Endothelial cell of umbilical vein (primary cell): ENCODE data around the gene FAM13B. TPM values are rescaled to one million over a fixed set of nuclear protein-coding genes. Genes with fewer than 3 reads are reported as not detected.

ENCODE experiments used
- BruUV-seq: library from RNA; stranded (reverse); fragments of 400-500 nt; replicated peaks from 2 replicates; lab custom pipeline; 2021; lab: Mats Ljungman, UMichigan
- CTCF ChIA-PET: fragments of 300-600, 350-600 bp; sonication (Branson Sonifier 250); formaldehyde crosslinking; loops from one replicate; lab custom pipeline; 2021; ENCODE audit warnings: antibody characterized with exemption, inconsistent platforms; lab: Charles Lee
- POLR2A ChIA-PET: fragments of 300-600, 350-600 bp; sonication (Branson Sonifier 250); formaldehyde crosslinking; loops from one replicate; lab custom pipeline; 2021; ENCODE audit warnings: antibody characterized with exemption, inconsistent platforms; lab: Charles Lee
- DNase-seq: peaks from one replicate; pipeline ENCODE4 v3.0.0-alpha.2; 2011; ENCODE audit warnings: low read depth, low spot score
- FAIRE-seq: peaks from 2 replicates; lab custom pipeline; 2011; peaks lifted over from hg19 to GRCh38; lab: Jason Lieb, UNC
- H2AFZ ChIP-seq: 2 replicates; pipeline ENCODE4 v1.6.0; 2012; ENCODE audit warnings: low read depth, low read length, control low read depth, inconsistent platforms
- H3K27ac ChIP-seq: 2 replicates; pipeline ENCODE4 v1.5.1; 2011; ENCODE audit warnings: low read depth, mild to moderate bottlenecking, control low read depth, low read length, moderate library complexity; ENCODE audit not compliant: insufficient read depth
- H3K27me3 ChIP-seq, 2 experiments: 2 replicates each; pipeline versions ENCODE4 v1.6.0 to v1.6.1; 2011; ENCODE audit warnings: low read length in 2 of 2, mixed read lengths in 1 of 2; ENCODE audit not compliant: control insufficient read depth in 2 of 2, insufficient read depth in 2 of 2
- H3K36me3 ChIP-seq, 2 experiments: 2 replicates in 1 of 2; 3 replicates in 1 of 2; pipeline ENCODE4 v1.5.1; 2011; ENCODE audit warnings: low read length in 2 of 2, mild to moderate bottlenecking in 1 of 2, moderate library complexity in 1 of 2; ENCODE audit not compliant: control insufficient read depth in 2 of 2, insufficient read depth in 2 of 2; ENCODE audit errors: extremely low read depth in 1 of 2
- H3K4me1 ChIP-seq: 3 replicates; pipeline ENCODE4 v1.5.1; 2011; ENCODE audit warnings: mild to moderate bottlenecking, low read length; ENCODE audit not compliant: control insufficient read depth, insufficient read depth; ENCODE audit errors: extremely low read depth
- H3K4me2 ChIP-seq: 2 replicates; pipeline ENCODE4 v1.6.1; 2011; ENCODE audit warnings: low read length, control low read depth, mixed read lengths; ENCODE audit not compliant: insufficient read depth
- H3K4me3 ChIP-seq, 3 experiments: fragments of 200-600 bp in 1 of 3; sonication (generic), shearing (Covaris generic) in 1 of 3; replicated peaks in 1 of 3; 2 replicates each; pipeline ENCODE4 v1.5.1; 2011 to 2016; ENCODE audit warnings: control low read depth in 3 of 3, low read length in 3 of 3, mild to moderate bottlenecking in 2 of 3, inconsistent platforms in 1 of 3, low read depth in 1 of 3, moderate library complexity in 1 of 3; ENCODE audit not compliant: insufficient read depth in 1 of 3
- H3K79me2 ChIP-seq: 2 replicates; pipeline ENCODE4 v1.6.0; 2012; ENCODE audit warnings: low read length, inconsistent platforms; ENCODE audit not compliant: control insufficient read depth, insufficient read depth
- H3K9ac ChIP-seq: replicated peaks from 2 replicates; pipeline ENCODE3; 2011; ENCODE audit warnings: low read length, control low read depth; ENCODE audit not compliant: insufficient read depth; ENCODE audit errors: extremely low read depth
- H3K9me1 ChIP-seq: replicated peaks from 3 replicates; pipeline ENCODE4 v1.6.0; 2011; ENCODE audit warnings: mild to moderate bottlenecking, low read length; ENCODE audit not compliant: control insufficient read depth, insufficient read depth; ENCODE audit errors: extremely low read depth
- H3K9me3 ChIP-seq: replicated peaks from 2 replicates; pipeline ENCODE4 v1.5.1; 2012; ENCODE audit warnings: low read length, inconsistent platforms; ENCODE audit not compliant: control insufficient read depth, insufficient read depth
- H4K20me1 ChIP-seq: replicated peaks from 2 replicates; pipeline ENCODE3; 2011; ENCODE audit warnings: mild to moderate bottlenecking, low read length; ENCODE audit not compliant: control insufficient read depth, insufficient read depth; ENCODE audit errors: extremely low read depth
- CTCF ChIP-seq, 2 donors: IDR thresholded peaks; 1 replicate in 1 of 2; 2 replicates in 1 of 2; pipeline ENCODE4 v1.5.1; 2011; ENCODE audit warnings: low read length in 2 of 2, mild to moderate bottlenecking in 2 of 2, moderate library complexity in 2 of 2, control low read depth in 1 of 2, inconsistent platforms in 1 of 2, low read depth in 1 of 2; ENCODE audit not compliant: insufficient read depth in 1 of 2; ENCODE audit errors: extremely low read depth in 1 of 2
- EZH2 ChIP-seq: IDR thresholded peaks from 2 replicates; pipeline ENCODE4 v1.6.1; 2012; ENCODE audit warnings: borderline replicate concordance, low read depth, mild to moderate bottlenecking, moderate library complexity, low read length, inconsistent platforms; ENCODE audit not compliant: severe bottlenecking
- FOS ChIP-seq: IDR thresholded peaks from 2 replicates; pipeline ENCODE4 v1.6.1; 2011; ENCODE audit warnings: mild to moderate bottlenecking, low read length, moderate library complexity, borderline replicate concordance; ENCODE audit not compliant: insufficient read depth
- GATA2 ChIP-seq: IDR thresholded peaks from 2 replicates; pipeline ENCODE4 v1.7.0; 2011; ENCODE audit warnings: low read depth, mild to moderate bottlenecking, moderate library complexity, mixed read lengths, low read length; ENCODE audit not compliant: insufficient read length, insufficient read depth
- JUN ChIP-seq: IDR thresholded peaks from 2 replicates; pipeline ENCODE4 v1.6.1; 2011; ENCODE audit warnings: borderline replicate concordance, low read depth; ENCODE audit not compliant: insufficient read length, insufficient read depth
- MYC ChIP-seq: IDR thresholded peaks from one replicate; pipeline ENCODE4 v1.6.1; 2011; ENCODE audit warnings: mild to moderate bottlenecking, low read depth, low read length
- POLR2A ChIP-seq: IDR thresholded peaks from 2 replicates; pipeline ENCODE4 v1.6.1; 2012; ENCODE audit warnings: low read depth, mild to moderate bottlenecking, control low read depth, low read length
- POLR2AphosphoS5 ChIP-seq: IDR thresholded peaks from 2 replicates; pipeline ENCODE4 v1.6.1; 2012; ENCODE audit warnings: low read depth, mild to moderate bottlenecking, control low read depth, low read length, moderate library complexity; ENCODE audit not compliant: insufficient read depth
- dilution Hi-C: fragments of 300-500 bp; cut with MboI; formaldehyde crosslinking; loops from one replicate; pipeline ENCODE4 v1.15.0; 2019; ENCODE audit warnings: low sequenced_read_pairs; ENCODE audit not compliant: extremely low pct_ligation_motif_present
- intact Hi-C: fragments of 100-400 bp; cut with micrococcal nuclease; formaldehyde crosslinking; loops from one replicate; pipeline ENCODE4 v1.10.0; 2022
- polyA plus RNA-seq, 4 experiments: library from polyadenylated mRNA; depleted of rRNA in 3 of 4; stranded (reverse) in 3 of 4; unstranded in 1 of 4; fragments of >200 nt; gene quantifications; 2 replicates each; pipeline versions ENCODE4 v1.2.1 to v1.2.3, GENCODE V29; 2011 to 2012; ENCODE audit warnings: missing spikeins in 1 of 4
- total RNA-seq: library from RNA; stranded (reverse); gene quantifications from 2 replicates; pipeline ENCODE4 v1.2.3, GENCODE V29; 2021
- TF ChIP-seq, protein P1 (sequence below): IDR thresholded peaks from 2 replicates; pipeline ENCODE4 v1.6.1; 2011; ENCODE audit not compliant: insufficient read depth, insufficient read length

FAM13B gene
- total and polyA plus RNA-seq, 2 donors (not counting 3 experiments of a cell fraction or from before 2014, with no cell fraction given): 8.7 to 25.4 TPM

- Histone ChIP-seq H3K4me1 (no peaks in the 10 kb centered on the region), H4K20me1 (no peaks in the 10 kb centered on the region), H3K4me3 (no peak overlapping the region), H3K27ac (no peak overlapping the region), H3K79me2 (no peaks in the 10 kb centered on the region), H3K9me3 (no peaks in the 10 kb centered on the region), H3K9ac (no peak overlapping the region), H3K27me3 (peaks cover 6 to 16% of the 10 kb centered on the region in 2 experiments), H3K4me2 (no peak overlapping the region), H3K36me3 (no peaks in the 10 kb centered on the region), H3K9me1 (no peaks in the 10 kb centered on the region), H2AFZ (no peak overlapping the region)
- POLR2A ChIA-PET: no interaction called here
- BruUV-seq: no TSS peak
- intact Hi-C loops: no loop called here
- CTCF ChIA-PET: interaction anchor here (0.5 to 5.2 kb wide), 6 partner anchors 10 to 276 kb away, joined by 3 to 37 read pairs (median 5); no protein-coding TSS in a partner anchor
- DNase-seq (no peak), FAIRE-seq (no peak)
- dilution Hi-C loops: no loop called here
- TF ChIP-seq CTCF (IDR thresholded peaks at IDR 0.05; ENCODE audit: extremely low read depth in 1 of 2, insufficient read depth in 1 of 2, low read depth in 1 of 2, low read length in 2 of 2) (no peak), GATA2 (no peak), POLR2A (no peak), POLR2AphosphoS5 (no peak), JUN (no peak), FOS (no peak), MYC (no peak), EZH2 (no peak)
- TF ChIP-seq, protein P1, sequence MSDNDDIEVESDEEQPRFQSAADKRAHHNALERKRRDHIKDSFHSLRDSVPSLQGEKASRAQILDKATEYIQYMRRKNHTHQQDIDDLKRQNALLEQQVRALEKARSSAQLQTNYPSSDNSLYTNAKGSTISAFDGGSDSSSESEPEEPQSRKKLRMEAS: no peak
Observed at GRCh38 chr5:138054847-138055558, 22.1 kb upstream of the FAM13B start.
